NCI-H1417 treated with DMSO at 0.1 percent for 48 hours (cell line): ENCODE results near the gene SCD5.

Experiments used
- DNase-seq: peaks from one replicate; lab custom pipeline; 2025; lab: John Stamatoyannopoulos, UW

Gene SCD5

DNA sequence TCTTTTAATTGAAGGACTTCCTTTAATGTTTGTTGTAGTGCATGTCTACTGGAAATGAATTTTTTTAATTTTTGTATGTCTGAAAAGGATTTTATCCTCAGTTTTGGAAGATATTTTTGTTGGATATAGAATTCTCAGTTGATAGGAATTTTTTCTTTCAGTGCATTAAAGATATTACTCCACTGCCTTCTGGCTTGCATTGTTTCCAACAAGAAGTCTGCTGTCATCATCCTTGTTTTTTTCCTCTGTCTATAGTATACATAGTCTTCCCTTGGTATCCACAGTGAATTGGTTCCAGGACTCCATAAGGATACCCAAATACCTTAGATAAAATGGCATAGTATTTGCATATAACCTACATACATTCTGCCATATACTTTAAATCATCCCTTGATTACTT lies 33.5 kb downstream of the SCD5 start:
- DNase-seq: no peak

DNA sequence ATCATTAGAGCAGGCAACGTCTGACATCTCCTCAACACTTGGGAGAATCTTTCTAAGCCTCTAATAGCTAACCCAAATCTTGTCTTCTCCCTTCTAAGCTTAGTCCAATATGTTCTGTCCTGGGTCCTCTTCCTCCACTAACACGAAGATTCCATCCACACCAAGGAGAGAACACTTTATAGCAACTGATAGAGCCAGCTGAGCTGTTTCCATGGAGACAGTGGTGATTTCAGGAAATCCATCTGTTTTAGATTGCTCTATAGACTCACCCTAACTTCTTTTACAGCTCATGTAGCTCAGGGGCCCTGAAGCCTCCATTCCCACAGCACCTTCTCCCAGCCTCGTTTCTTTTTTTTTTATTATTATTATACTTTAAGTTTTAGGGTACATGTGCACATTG lies 37.4 kb downstream of the SCD5 start:
- DNase-seq: no peak

DNA sequence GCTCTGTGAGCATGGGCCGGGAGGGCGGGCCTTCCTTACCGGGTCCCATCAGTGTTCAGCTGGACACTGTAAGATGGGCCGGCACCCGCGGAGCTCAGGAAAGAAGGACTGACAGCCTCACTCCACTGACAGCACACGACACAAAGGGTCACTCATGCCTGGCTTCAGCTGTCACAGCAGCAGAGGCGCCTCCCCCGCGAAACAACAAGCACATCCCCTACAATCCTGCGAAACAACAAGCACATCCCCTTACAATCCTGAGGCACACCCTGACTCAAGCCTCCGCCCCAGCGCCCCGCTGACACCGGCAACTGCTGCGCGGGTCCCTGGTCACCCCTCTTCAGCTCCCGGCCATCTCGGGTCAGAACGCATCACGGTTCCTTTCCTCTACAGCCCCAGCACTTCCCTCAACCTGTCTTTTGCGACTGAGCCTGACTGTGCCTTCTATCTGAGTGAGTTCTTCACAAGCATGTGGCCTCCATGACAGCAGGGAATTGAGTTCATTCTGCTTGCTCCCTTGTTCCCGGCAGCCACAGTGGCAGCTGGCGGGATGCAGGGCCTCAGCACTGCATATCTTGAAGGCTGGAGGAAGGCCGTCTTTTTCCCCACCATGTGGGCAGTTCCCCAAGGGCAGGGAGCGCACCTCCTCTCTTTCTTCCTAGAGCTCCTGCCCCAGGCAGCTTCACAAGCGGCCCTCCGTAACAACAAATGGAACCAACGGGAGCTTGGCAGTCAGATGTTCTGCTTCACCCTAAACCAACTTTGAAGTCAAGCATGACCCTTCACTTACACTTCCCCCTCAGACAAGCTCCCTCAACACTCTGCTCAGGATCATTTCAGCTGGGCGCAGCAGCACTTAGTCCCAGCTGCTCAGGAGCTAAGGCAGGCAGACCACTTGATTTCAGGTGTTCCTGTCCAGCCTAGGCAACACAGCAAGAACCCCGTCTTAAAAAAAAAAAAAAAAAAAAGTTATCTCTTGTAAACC lies 39.6 kb downstream of the SCD5 start:
- no peak for DNase-seq

DNA sequence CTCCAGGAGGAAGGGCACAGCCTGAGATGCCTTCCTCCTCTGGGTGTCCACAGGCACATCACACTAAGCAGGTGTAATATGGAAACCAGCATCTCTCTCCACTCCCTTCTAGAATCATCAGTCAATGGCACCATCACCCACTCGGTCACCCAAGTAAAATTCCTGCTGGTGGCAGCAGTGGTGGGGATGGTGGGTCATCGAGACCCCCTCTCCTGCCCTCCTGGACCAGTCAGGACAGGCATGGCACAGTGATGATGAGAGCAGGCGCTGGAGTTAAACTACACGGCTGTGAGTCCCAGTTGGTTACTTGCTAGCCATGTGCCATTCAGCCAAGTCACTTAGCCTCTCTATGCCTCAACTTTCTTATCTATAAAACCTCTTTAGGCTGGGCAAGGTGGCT lies 42.5 kb downstream of the SCD5 start:
- DNase-seq: no peak

DNA sequence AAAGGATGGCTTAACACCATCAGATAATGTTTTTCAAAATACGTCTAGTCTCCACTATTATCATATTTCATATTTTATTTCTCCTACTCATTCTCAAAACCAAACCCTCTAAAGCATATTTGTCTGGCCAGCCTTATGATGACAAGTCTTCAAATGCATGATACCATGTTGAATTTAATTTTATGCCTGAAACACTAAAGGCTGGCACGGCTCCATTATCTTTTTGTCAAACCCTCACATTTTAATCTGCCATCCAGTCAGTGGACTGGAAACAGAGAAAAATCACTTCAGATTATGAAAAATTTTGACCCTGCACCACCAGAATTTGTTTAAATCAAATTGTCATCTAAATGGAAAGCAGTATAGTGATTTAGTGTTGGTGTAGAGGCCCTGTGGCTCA lies 42.9 kb downstream of the SCD5 start:
- DNase-seq: no peak

DNA sequence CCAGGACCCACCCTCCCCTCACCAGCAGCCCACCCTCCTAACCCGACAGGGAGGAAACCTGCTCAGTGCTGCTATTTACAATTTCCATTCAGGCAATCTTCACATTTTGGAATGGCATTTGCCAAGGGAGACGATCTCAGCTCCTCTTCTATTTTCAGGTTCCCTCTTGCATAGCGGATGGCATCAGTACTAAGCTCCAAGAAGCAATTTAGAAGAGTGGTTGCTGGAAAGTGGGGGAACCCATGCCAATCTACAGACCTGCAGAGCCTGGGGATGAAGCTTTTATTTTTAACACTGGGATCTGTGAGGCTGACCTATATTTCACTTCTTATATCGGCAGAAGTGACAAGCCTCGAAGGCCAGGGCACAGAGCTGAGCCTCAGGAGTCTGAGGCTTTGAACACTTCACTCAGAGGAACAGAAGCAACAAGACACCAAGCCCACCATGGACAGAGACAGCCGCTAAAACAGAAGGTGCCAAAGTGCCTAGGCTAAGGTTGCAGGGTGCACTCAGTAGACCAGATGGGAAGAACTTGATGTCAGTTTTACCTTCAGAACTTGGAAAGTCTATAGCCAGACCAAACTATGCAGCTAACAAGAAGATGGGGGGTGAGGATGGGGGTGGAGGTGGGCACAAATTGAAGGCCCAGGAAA lies 44.0 kb downstream of the SCD5 start:
- DNase-seq: no peak

DNA sequence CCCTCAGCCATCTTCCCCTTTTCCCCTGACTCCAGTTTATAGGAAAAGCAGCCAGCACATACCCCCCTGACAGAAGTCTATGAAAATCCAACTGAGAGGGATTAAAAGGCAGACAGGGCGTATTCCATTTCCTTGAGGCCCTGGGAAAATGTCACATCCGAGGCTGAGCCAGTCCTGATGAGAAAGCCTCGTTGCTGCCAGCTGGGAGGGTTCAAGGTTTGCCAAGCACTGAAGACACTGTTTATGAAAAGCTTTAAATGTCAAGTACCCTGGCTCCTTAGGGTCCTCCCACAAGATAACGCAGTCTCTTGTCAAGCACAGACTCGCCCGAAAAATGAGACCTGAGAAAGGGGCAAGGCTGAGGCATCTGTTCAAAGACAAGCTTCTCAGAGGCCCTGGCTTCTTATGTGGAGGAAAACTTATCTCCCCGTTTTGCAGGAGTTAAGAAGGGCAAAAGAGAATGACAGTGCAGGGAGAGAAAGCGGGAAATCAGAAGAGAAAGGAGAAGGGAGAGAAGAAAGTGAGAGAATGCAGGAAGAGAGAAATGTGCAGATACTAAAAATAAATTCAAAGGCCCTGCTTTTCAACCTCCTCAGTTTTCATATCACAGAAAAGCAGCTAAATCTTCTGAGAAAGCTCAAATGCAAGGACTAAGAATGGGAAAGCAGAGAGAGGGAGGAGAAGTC lies 44.7 kb downstream of the SCD5 start:
- no peak for DNase-seq

DNA sequence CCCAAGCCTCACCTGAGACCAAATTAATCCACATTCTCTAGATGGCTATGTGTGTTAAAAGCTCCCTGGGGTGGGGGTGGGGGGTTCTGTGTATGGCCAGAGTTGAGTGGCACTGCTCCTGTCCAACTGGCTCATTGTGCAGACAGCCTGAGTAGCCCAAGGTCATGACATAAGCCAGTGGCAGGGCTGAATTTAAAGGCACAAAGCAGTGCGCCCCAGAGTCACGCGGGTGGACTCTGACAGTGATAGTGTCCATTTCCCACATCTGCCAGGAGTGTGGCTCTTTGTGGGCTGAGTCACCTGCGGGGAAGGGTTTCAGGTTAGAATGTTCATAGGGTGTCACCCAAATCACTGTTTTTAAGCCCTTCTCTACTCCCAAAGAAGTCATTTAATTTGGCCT lies 45.4 kb downstream of the SCD5 start:
- DNase-seq: no peak

DNA sequence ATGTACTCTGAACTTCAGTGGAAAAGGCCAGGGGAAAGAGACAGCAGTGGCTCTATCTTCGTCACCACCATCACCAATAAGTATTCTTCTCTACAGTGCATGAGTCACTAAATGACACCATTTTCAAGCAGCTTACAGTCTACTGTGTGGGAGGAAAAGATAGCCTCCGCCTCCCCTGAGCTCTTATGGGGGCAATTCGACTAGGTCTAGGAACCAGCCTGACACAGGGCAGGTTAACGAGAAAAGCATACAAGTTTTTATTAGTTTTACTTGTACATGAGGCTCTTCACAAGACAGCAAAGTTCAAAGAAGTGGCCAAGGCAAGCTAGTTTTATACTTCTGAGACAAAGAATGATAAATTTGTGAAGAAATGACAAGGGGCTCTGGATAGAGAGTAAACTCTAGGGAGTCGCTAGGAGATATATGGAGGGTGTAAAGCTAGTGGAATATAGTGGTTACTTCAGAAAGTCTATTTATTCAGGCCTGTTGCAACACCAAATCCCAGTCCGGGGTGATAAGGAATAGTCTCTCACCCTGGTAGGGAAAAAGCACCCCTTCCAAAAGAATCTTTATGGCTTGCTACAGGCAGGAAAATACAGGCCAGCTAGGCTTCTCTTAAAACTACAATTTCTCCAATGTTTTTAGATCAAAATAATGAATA lies 49.7 kb downstream of the SCD5 start:
- DNase-seq: no peak

DNA sequence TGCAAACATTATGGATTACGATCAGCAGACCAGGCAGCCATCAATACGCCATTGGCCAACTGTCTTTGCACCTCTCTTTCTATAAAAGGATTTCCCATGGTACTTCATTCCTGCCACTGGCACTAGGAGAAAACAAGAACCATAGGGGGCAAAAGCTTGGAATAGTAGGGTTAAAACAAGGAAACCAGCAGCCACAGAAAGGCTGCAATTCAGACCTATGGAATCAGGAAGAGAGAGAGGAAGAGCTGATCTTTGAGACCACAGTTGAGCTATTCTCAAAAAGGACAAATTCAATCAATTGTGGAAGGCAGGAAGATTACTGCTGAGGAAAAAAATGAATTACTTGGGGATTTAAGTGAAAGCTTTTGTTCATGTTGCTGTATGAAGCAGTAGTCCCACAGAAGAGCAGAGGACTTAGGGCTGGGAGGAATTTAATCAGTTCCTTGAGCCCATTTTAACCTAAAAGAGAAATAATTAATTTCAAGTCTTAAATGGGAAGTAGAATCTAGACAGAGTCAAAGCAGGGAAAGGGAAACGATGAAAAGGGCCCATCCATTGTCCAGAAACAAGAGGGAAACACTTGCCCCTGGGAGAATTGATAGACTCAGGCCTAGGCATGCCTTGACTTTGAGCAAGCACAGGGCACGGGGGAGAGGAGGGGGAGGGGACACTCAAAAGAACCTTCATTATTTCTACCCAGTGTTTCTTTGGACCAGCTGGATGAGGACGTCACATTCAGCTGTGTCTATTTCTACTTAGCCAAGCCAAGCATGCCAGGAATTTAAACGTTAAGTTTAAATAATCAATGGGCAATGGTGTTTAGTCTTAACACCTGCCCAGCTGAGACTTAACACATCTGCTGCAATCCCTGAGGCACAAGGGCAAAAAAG lies 50.7 kb downstream of the SCD5 start:
- no peak for DNase-seq

DNA sequence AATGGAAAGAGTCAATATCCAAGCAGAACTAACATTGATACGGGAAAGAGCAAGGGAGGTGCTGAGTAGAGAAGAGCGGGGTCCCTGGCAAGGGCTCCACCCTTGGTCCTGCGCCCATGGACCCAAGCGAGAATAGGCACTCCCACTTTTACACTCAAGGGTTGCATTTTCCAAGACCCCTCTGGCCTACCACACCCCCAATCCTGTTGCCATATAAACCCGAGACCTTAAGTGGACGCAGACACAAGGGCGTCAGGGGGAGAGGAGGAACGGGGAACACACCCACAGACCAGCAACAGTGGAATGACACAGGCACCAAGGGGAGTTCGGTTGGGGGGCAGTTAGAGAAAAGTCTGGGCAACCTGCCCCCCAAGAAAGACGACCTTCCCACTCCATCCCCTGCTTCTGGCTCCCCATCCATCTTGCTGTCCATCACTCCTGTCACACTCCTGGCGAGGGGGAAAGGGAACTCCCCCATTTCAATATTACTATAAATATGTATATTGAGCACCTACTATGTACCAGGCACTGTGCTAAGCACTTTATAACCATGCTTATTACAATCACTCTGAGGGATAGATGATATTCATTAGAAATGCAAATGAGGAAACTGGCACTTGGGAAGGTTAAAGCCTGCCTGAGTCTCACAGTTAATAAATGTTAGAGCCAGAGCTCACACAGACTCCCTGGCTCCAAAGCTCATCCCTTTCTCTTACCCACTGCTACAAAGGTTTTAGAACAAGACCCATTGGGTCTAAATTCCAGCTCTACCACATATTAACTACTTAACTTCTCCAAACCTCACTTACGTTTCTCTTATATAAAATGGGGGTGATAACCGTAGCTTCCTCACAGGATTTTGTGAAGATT lies 51.7 kb downstream of the SCD5 start:
- DNase-seq: no peak

DNA sequence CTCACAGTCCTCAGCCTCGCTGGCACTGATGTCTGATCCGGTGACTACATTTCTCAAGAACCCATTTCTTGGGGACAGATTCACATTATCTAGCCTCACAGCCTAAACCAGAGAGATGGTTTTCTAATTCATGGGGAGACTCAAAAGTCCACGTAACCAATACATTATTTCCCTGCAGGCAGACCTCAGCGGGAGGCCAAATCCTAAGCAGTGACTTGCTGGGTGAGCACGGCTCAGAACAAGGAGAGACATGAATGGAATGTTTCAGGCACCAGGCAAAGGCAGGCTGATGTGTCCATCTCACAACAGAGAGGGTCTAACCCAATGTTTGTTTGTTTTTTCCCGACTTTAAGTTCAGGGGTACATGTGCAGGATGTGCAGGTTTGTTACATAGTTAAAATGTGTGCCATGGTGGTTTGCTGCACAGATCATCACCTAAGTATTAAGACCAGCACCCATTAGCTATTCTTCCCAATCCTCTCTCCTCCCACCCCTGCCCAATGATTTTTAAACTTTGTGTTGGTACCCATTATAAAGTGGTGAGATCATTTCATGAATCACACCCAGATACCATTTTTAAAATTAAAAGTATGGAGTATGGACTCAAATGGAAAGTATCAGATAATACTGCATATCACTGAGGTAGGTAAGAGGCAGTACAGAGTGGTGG lies 53.3 kb downstream of the SCD5 start:
- DNase-seq: no peak

DNA sequence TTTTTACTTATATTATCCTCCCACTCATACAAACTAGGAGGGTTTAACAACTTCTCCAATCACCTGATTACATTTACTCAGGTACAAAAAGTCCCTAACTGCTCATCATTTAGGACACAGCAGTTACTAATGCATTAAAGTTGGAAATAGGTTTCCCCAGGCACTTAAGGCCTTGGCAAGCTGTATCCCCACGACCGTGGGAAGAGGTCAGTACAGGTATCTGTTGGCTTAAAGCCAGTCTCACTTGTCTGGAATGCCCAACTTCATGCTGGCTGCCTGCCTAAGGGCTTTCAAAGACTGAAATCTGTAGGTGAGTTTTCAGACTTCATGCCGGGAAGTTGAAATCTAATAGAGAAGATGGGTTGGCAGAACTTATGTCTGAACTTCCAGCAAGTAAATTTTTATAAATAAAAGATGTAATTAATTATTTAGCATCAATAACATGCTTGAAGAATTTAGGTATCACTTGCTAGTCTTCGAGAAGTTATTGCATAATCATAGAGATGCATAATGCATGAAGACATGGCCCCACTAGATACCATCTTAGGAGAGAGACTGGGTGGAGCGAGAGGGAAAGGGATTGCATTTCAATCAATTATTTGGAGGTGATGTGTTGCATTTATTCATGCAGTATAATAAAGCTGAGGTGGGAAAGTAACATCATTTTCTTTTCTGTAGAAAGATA lies 54.2 kb downstream of the SCD5 start:
- no peak for DNase-seq

DNA sequence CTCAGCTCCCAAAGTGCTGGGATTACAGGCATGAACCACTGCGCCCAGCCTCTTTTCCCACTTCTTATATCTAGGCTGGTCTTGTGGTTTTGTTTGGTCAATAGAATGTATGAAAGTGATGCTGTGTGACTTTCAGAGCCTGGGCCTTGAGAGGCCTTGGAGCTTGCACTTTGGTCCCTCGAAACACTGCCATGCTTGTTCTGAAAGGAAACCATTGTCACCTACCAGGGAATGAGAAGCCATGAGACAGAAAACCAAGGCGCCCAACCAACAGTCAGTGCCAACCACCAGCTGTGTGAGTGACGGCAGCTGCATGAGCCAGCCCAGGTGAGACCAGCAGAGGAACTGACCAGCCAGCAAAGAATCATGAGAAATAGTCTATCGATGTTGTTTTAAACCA lies 57.4 kb downstream of the SCD5 start:
- DNase-seq: no peak

DNA sequence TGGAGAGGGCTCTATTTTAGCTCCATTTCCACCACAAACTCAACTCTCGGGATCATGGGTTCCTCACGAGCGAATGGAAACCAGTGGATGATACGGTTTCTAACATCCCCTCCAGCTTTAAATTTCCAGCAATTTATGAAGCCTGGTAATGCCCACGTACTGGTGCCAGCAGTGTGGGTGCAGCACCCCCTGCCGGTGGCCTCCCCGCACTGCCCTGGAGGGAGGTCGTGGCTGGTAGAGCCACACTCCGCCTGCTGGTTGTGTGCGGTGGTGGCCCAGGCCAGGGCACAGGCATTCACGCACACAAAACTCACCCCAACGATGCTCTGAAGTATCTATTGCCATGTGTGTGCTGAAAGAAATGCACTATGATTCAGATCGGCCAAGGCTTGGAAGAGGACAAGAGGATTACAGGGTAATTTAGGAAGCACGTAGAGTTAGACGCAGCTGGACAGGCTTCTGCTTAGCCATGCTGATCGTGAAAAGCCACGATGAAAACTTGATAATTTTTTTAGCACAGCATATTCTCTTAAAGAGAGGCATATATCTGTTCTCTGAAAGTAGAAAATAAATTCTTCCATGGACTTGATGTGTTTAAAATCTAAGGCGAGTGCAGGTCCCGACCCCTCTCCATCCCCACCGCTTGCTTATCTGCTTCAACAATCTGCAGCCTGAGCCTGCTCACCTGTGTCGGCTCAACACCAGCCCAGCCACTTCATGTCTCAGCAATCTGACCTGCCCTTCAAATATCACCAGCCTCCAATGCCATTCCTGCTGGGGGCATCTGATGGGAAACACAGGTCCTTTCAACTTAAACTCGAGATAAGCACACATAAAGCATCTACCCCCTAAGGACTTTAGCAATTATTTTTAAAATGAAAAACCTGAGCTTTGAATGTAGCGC lies 59.1 kb downstream of the SCD5 start:
- no peak for DNase-seq

DNA sequence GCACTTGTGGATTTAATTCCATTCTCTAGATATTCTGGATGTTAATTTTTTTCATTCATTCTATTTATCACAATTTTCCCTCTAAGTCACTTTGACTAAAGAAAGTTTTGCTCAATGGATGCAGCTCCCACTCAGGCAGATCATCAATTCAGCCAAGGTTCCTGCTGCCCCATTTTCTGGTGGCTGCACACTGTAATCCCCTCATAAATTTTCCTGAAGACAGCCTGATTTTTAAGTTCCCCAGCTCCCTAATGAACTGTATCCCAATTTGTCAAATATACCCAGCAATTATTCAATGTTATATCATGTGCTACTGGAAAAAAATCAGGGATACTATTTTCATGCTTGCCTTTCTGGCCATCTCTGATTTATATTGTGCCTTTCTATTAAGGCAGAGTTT lies 61.2 kb downstream of the SCD5 start:
- DNase-seq: no peak

DNA sequence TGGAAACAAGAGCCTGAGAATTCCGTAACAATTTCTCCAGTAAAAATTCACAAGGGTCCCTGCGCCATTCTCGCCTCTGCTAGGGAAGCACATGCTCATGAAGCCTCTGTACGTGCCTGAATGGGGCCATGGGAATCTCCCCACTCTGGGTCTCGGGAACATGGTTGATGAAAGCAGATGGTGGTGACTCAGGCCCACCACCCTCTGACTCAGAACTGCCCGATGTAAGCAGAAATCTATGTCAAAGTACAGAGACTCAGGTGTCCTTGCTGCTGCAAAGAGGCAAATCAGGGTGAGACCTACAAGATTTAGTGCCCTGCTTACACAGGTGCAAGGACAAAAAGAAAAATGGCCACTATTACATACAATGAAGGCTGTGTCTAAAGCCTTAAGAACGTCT lies 65.0 kb downstream of the SCD5 start:
- no peak for DNase-seq

DNA sequence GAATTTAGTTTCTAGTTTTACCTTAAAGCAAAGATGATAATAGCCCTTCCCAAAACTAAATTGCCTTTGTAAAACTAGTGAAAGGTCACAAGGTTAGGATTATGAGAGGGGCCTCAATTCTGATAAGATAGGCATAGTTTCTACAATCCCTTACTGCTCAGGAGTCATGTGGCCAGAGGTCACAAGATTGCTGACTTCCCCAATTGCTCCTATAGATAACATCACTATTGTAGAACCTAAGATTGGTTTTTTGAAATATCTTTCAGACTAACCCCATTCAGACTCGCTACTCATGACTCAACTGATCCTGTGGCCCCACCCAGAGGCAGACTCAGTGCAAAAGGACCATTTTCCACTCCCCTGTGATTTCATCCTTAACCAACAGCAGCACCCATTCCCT lies 70.3 kb downstream of the SCD5 start:
- DNase-seq: no peak
